Keratinocyte (primary cell): ENCODE data around the gene NPAS3. TPM values are rescaled to one million over a fixed set of nuclear protein-coding genes. Genes with fewer than 3 reads are reported as not detected.

Source experiments
- DNase-seq: peaks from one replicate; pipeline ENCODE4 v3.0.0-alpha.2; 2011; ENCODE audit warnings: low read depth, missing footprints, low spot score
- FAIRE-seq: peaks from 2 replicates; lab custom pipeline; 2011; peaks lifted over from hg19 to GRCh38; lab: Jason Lieb, UNC
- H2AFZ ChIP-seq: 2 replicates; pipeline ENCODE4 v1.6.0; 2012; ENCODE audit warnings: low read length, control low read depth, inconsistent platforms; ENCODE audit not compliant: control insufficient read depth
- H3K27ac ChIP-seq: 2 replicates; pipeline ENCODE4 v1.5.1; 2011; ENCODE audit warnings: low read length; ENCODE audit not compliant: control insufficient read depth, insufficient read depth
- H3K27me3 ChIP-seq: 3 replicates; pipeline ENCODE4 v1.6.0; 2011; ENCODE audit warnings: low read length; ENCODE audit not compliant: control insufficient read depth, insufficient read depth; ENCODE audit errors: extremely low read depth
- H3K36me3 ChIP-seq, 2 experiments: 2 replicates in 1 of 2; 3 replicates in 1 of 2; pipeline ENCODE4 v1.5.1; 2011; ENCODE audit warnings: low read length in 2 of 2, mild to moderate bottlenecking in 1 of 2; ENCODE audit not compliant: control insufficient read depth in 2 of 2, insufficient read depth in 2 of 2; ENCODE audit errors: extremely low read depth in 1 of 2
- H3K4me1 ChIP-seq: 3 replicates; pipeline ENCODE4 v1.5.1; 2011; ENCODE audit warnings: low read length; ENCODE audit not compliant: control insufficient read depth, insufficient read depth; ENCODE audit errors: extremely low read depth
- H3K4me2 ChIP-seq: 3 replicates; pipeline ENCODE4 v1.6.0; 2011; ENCODE audit warnings: low read depth, low read length; ENCODE audit not compliant: control insufficient read depth, insufficient read depth; ENCODE audit errors: extremely low read depth
- H3K4me3 ChIP-seq, 3 experiments: fragments of 200-600 bp in 1 of 3; sonication (generic) in 1 of 3; 2 replicates in 2 of 3; 3 replicates in 1 of 3; pipeline ENCODE4 v1.5.1; 2011 to 2016; ENCODE audit warnings: low read length in 3 of 3, mild to moderate bottlenecking in 3 of 3, control low read depth in 2 of 3, inconsistent platforms in 1 of 3, low read depth in 1 of 3, mixed read lengths in 1 of 3, mixed run types in 1 of 3, moderate library complexity in 1 of 3; ENCODE audit not compliant: control insufficient read depth in 2 of 3, insufficient read depth in 2 of 3; ENCODE audit errors: extremely low read depth in 1 of 3
- H3K79me2 ChIP-seq: 2 replicates; pipeline ENCODE4 v1.6.0; 2012; ENCODE audit warnings: low read length; ENCODE audit not compliant: control insufficient read depth, insufficient read depth
- H3K9ac ChIP-seq: 3 replicates; pipeline ENCODE4 v1.6.0; 2011; ENCODE audit warnings: low read length; ENCODE audit not compliant: control insufficient read depth, insufficient read depth; ENCODE audit errors: extremely low read depth
- H3K9me1 ChIP-seq: 3 replicates; pipeline ENCODE4 v1.6.0; 2011; ENCODE audit warnings: low read length; ENCODE audit not compliant: control insufficient read depth, insufficient read depth; ENCODE audit errors: extremely low read depth
- H3K9me3 ChIP-seq: 2 replicates; pipeline ENCODE4 v1.5.1; 2012; ENCODE audit warnings: low read depth, low read length; ENCODE audit not compliant: control insufficient read depth
- H4K20me1 ChIP-seq: 3 replicates; pipeline ENCODE4 v1.6.0; 2011; ENCODE audit warnings: low read length; ENCODE audit not compliant: control insufficient read depth, insufficient read depth; ENCODE audit errors: extremely low read depth
- EZH2 ChIP-seq: IDR thresholded peaks from one replicate; pipeline ENCODE4 v1.6.1; 2012; ENCODE audit warnings: inconsistent platforms, mild to moderate bottlenecking, low read length, moderate library complexity
- dilution Hi-C: fragments of 300-500 bp; cut with MboI; formaldehyde crosslinking; loops from one replicate; pipeline ENCODE4 v1.7.0; 2020; ENCODE audit warnings: low sequenced_read_pairs; ENCODE audit not compliant: extremely low pct_ligation_motif_present
- polyA plus RNA-seq, 5 experiments: library from polyadenylated mRNA; depleted of rRNA in 3 of 5; stranded (reverse) in 3 of 5; stranded (forward) in 1 of 5; unstranded in 1 of 5; fragments of >200 nt; gene quantifications; 1 replicate in 1 of 5; 2 replicates in 3 of 5; 3 replicates in 1 of 5; pipeline versions ENCODE4 v1.2.1 to v1.2.3, GENCODE V29; 2011 to 2012; ENCODE audit warnings: missing spikeins in 2 of 5, low read depth in 1 of 5, low replicate concordance in 1 of 5
- TF ChIP-seq, protein P1 (sequence below), 3 experiments: IDR thresholded peaks in 1 of 3; conservative IDR thresholded peaks in 1 of 3; optimal IDR thresholded peaks in 1 of 3; 2 replicates in 2 of 3; 3 replicates in 1 of 3; pipeline versions ENCODE3 to v1.5.1; 2011; ENCODE audit warnings: low read length in 3 of 3, mild to moderate bottlenecking in 3 of 3, moderate library complexity in 2 of 3, control low read depth in 1 of 3, inconsistent platforms in 1 of 3; ENCODE audit not compliant: insufficient read depth in 2 of 3; ENCODE audit errors: extremely low read depth in 1 of 3

Gene NPAS3
- polyA plus RNA-seq, 1 donor (not counting 4 experiments of a cell fraction or from before 2014, with no cell fraction given), result 0.07 TPM

DNA sequence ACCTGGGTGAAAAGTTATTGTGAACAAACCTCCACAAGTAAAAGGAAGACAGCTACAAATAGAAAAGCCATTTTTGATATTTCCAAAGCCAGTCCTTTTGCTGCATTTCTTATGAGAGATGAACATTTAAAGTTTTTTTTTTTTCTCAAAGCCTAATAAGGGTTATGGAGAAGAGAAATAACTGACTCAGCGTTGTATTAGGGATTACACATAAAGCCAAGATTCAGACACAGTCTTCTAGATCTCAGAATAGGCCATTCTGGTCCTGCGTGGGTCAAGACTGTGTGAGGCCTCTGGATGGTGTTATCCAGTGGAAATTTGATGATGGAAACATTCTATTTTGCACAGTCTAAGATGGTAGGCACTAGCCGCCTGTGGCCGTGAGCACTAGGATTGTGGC is 552.4 kb downstream of the NPAS3 start:
- Histone ChIP-seq H3K4me1 (no peaks in the 10 kb centered on the region), H4K20me1 (no peaks in the 10 kb centered on the region), H3K79me2 (no peaks in the 10 kb centered on the region), H3K9me1 (no peaks in the 10 kb centered on the region), H3K36me3 (no peaks in the 10 kb centered on the region), H3K4me2 (no peak overlapping the region), H3K4me3 (no peak overlapping the region), H3K9ac (no peak overlapping the region), H3K27me3 (peaks cover 6% of the 10 kb centered on the region), H3K9me3 (no peaks in the 10 kb centered on the region), H3K27ac (no peak overlapping the region), H2AFZ (no peak overlapping the region)
- no peak for DNase-seq
- TF ChIP-seq EZH2, result no peak
- TF ChIP-seq, protein P1, sequence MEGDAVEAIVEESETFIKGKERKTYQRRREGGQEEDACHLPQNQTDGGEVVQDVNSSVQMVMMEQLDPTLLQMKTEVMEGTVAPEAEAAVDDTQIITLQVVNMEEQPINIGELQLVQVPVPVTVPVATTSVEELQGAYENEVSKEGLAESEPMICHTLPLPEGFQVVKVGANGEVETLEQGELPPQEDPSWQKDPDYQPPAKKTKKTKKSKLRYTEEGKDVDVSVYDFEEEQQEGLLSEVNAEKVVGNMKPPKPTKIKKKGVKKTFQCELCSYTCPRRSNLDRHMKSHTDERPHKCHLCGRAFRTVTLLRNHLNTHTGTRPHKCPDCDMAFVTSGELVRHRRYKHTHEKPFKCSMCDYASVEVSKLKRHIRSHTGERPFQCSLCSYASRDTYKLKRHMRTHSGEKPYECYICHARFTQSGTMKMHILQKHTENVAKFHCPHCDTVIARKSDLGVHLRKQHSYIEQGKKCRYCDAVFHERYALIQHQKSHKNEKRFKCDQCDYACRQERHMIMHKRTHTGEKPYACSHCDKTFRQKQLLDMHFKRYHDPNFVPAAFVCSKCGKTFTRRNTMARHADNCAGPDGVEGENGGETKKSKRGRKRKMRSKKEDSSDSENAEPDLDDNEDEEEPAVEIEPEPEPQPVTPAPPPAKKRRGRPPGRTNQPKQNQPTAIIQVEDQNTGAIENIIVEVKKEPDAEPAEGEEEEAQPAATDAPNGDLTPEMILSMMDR (optimal IDR thresholded peaks at IDR 0.05 in 1 of 3, IDR thresholded peaks at IDR 0.05 in 1 of 3, conservative IDR thresholded peaks at IDR 0.05 in 1 of 3; ENCODE audit: extremely low read depth in 1 of 3, insufficient read depth in 2 of 3, low read length in 3 of 3), result no peak
- dilution Hi-C loops, result no loop called here
- no peak for FAIRE-seq

DNA sequence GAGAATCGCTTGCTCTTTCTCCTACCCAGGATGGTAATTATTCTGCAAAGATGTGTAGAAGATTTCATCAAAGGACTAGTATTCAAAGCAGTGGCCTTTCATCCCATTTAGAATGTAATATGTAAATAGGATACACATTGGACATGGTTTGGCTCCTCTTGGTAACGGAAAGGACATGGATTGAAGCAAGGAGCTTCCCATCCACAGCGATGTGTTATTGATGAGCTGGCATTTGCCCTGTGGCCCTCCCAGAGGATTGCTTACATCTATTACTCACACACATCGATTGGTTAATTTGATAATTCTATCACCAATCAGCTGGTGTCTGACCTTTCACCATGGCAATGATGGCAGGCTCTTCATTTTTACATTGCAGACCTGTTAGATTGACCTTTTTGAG is 553.8 kb downstream of the NPAS3 start:
- FAIRE-seq, result no peak
- dilution Hi-C loops, result no loop called here

More for the DNA sequence above, 553.8 kb downstream of the NPAS3 start:
- no peak overlapping the region for H3K4me2 ChIP-seq
- H3K9ac ChIP-seq, result no peak overlapping the region
- no peak overlapping the region for H3K27ac ChIP-seq
- H3K9me1 ChIP-seq, result no peaks in the 10 kb centered on the region
- TF ChIP-seq, protein P1 (optimal IDR thresholded peaks at IDR 0.05 in 1 of 3, IDR thresholded peaks at IDR 0.05 in 1 of 3, conservative IDR thresholded peaks at IDR 0.05 in 1 of 3; ENCODE audit: extremely low read depth in 1 of 3, insufficient read depth in 2 of 3, low read length in 3 of 3), result no peak
- TF ChIP-seq EZH2, result no peak
- no peaks in the 10 kb centered on the region for H3K36me3 ChIP-seq
- peaks cover 6% of the 10 kb centered on the region for H3K27me3 ChIP-seq
- no peak overlapping the region for H3K4me3 ChIP-seq
- H3K4me1 ChIP-seq, result no peaks in the 10 kb centered on the region
- no peak for DNase-seq
- H4K20me1 ChIP-seq, result no peaks in the 10 kb centered on the region
- H3K79me2 ChIP-seq, result no peaks in the 10 kb centered on the region
- no peaks in the 10 kb centered on the region for H3K9me3 ChIP-seq
- no peak overlapping the region for H2AFZ ChIP-seq
